HG02763 (cell line): ENCODE measurements around the gene SFMBT2.

Experiments
- ATAC-seq: cut with Tn5 transposase; IDR thresholded peaks from one replicate; pipeline ENCODE4 v1.9.1; 2021; ENCODE audit warnings: mild to moderate bottlenecking, moderate library complexity; ENCODE audit not compliant: unreplicated experiment

The SFMBT2 gene

DNA sequence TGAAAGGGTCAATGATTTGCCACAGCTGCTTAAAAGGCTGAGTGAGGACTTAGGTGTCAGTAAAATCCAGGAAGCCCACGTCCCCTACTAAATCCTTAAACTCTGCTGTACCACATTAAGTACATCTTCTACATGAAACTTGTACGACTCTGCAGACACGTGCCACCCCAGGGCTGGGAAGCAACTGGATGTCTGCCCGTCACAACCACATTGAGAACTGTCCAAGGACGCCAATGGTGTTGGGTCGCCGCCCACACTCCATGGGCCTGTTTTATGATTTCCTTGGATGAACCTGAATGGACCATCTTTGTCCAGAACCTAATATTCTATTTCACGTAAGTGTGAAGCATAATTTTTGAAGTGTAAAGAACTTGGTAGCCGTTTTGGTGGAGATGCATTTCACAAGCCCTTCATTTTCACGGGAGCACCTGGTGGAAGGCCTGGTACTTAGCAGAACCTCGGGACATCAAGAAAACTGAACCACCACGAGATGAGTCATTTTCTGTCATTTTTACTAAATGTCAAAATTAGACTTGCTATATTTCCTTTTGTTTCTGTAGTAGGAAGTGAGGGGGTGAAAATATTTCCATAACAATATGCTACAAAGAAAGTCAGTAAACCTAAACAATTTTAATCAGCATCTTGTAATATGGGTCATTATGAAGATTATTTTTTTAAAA, 134.9 kb downstream of the SFMBT2 start:
- ATAC-seq, result no peak

DNA sequence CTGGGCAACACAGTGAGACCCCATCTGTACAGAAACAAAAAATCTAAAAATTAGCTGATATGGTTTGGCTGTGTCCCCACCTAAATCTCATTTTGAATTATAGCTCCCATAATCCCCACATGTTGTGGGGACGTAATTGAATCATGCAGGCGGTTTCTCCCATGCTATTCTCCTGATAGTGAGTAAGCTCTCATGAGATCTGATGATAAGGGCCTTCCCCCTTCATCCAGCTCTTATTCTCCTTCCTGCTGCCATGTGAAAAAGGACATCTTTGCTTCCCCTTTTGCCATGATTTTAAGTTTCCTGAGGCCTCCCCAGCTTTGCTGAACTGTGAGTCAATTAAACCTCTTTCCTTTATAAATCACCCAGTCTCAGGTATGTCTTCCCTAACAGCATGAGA, 136.5 kb downstream of the SFMBT2 start:
- ATAC-seq, result no peak

DNA sequence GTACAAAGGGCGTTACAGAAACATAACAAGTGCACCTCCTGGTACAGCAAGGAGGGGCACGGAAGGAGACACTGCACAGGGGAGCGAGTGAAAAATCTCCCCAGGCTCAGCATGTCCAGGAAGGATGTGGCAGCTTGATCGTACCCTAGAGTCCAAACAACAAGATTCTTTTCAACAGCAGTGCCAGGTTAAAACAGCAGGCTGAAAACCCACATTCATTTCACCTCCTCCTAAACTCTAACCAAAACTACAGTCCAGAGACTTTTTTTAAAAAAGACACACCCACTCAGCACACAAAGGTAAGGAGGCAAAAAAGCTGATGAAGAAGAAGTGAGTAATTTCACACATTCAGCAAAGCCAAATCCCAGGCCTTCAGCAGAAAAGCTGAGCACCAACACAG, 138.8 kb downstream of the SFMBT2 start:
- ATAC-seq, result no peak

DNA sequence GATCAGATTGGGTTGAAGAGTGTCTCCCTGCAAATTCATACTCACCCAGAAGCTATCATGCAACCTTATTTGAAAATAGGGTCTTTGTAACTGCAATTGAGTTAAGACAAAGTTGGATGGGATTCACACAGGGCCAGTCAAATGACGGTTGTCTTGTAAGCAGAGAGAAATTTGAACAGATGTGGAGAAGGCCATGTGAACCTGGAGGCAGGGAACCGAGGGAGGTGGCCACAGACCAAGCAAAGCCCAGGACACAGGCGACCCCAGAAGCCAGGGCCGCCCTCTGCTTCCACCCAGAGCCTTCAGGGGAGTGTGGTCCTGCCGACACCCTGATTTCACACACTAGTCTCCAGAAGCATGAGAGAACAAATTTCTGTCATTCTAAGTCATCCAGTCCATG, 140.8 kb downstream of the SFMBT2 start:
- ATAC-seq, result no peak

DNA sequence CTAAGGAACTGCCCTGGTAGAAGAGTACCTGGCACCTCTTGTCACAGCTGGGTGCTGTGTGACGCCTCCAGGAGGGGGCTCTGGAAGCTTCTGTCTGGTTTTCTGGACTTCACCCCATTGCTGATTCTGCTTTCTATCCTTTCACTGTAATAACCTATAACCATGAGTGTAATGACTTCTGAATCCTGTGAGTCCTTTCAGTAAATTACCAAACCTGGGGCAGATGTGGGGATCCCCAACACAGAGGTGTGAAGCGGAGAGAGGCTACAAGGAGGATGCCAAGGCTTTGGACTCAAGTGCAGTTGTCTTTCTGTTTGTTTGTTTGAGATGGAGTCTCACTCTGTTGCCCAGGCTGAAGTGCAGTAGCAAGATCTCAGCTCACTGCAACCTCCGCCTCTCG, 143.7 kb downstream of the SFMBT2 start:
- ATAC-seq, result no peak

DNA sequence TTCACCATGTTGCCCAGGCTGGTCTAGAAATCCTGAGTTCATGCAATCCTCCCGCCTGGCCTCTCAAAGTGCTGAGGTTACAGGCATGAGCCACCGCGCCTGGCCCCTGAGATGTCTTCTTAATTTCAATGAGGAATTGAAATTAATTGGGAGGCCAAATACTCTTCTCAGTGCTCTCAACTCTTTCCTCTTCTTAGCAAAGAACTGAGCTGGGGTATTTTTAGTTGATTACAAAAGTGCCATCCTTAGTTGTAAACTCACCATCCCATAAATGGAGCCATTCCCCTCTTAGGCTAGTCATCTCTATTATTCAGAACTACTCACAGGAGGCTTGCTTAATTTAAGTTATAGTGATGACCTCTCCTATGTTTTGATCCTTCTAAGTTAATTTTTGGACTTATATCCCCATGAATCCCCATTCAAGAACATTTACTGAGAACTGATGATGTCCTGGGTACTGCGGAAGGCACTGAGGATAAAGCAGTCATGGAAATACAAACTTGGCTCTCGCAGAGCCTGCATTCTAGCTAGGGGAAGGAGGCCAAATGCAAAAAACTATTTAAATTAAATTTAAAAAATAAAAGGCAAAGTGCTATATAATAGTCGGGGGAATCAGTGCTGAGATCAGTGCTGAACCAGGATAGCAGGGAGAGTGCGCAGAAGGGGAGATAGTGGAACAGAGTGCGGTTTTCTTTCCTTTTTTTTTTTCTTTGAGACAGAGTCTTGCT, 145.3 kb downstream of the SFMBT2 start:
- no peak for ATAC-seq

DNA sequence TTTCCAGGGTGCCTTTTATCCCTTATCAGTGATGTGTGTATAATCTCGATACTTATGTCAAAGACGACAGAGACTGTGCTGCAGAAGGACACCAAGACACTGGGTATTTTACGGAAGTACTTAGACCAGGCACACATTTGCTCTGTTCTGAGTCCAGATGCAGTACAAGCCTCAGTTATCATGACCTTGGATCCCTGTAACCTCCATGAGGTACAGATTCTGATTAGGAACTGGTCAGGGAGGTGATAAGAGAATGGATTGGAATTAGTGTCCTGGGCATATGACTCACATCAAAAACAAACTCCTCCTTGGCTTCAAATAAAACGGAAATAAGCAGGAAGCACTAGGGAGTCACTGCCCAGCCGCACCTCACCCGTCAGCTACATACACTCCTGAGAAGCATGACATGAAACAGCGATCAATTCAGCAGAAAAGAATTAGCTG, 146.5 kb downstream of the SFMBT2 start:
- no peak for ATAC-seq

DNA sequence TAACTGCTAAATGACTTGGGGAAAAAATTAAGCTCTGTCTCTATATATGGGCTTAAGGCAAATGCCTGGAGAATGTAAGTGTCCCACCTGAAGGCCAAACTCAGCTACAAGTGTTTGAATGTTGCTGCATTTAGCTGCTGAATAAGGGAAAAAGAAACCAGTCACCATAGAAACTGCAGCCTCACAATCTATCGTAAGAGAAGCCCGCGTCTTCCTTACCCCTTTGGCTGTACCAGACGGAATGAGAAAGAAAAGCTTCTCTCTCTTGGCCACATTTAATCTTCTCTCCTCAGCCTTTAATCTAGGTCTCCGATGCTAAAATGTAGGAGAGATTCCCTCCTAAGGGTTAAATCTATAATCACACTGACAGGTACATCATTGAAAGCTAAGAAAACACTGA, 147.2 kb downstream of the SFMBT2 start:
- no peak for ATAC-seq

DNA sequence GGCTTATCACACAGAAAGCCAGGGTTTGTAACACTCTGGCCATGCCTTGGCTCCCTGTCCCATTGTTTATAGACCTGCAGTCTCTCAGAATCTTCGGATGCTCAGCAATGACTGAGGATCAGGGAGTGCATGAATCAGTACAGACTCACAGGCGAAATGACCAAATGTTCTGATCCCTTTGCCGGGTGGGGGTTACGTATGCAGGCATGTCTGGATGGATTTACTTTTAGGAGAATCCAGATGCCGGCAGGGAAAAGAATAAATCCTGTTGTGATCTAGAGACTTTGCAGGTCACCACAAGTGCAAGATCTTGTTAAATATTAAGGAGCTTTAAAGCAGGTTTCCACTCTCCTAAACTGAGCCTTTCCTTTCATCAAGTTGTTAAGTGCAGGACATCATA, 149.5 kb downstream of the SFMBT2 start:
- ATAC-seq, result no peak

DNA sequence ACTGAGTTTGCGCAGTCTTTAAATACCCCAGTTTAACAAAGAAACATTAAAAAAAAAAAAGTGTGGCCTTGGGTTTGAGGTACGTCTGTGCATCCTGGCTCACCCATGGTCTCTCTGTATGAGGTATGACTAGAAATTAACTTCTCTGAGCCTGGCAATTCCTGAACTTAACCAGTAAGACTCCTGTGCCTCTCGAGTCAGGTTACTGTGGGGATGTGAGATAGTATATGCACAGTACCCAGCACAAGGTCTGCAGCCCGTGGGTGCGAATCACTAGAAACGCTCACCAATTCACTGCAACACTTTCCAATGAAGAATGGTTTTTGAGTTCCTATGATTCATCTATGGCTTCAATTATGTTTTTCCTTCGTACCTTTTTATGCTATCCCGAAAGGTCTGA, 149.9 kb downstream of the SFMBT2 start:
- ATAC-seq, result no peak

DNA sequence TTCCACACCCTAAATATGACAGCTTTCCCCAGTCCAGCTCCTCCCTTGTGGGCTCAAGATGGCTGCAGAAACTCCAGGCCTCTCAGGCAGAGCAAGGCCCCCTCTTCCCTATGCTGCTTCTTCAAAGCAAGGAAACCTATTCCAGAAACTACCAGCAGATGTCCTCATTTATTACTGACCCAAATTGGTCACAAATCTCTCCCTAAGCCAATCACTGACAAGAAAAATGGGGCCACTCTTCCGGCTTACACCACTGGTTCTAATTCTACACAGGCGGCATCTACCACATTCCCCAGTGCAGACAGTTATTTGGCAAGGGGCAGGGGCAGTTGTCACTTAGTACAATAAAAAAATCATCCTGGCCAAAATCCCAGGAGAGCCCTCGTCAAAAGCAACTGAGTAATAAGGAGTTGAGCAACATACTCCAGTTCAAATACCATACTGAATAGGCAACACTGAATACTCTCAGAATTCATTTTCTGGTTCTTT, 150.4 kb downstream of the SFMBT2 start:
- peak; percentile 64 for ATAC-seq

DNA sequence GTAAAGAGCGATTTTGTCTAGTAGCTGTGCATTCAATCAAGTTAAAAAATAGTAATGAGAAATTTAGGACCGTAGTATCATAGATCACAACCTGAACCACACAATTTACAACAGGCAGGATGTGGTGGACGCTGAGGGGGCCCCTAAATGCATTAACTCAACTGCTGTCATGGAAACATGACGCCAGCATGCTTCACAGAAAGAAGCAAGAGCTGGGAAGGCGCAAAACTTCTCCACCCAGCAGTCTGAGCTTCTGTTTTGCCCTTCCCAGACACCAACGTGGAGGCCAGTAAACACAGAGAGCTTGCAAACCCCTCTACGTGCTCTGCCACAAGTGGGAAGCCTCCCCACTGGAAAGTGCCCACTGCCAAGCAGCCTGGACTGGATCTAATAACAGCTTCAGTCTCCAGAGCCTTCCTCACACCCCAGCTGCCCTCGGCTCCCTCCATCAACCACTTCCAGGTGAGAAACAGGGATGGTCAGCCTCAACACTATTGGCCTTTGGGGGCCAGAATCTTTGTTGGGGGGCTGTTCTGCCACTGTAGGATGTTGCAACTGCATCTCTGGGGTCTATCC, 151.8 kb downstream of the SFMBT2 start:
- ATAC-seq, result no peak

DNA sequence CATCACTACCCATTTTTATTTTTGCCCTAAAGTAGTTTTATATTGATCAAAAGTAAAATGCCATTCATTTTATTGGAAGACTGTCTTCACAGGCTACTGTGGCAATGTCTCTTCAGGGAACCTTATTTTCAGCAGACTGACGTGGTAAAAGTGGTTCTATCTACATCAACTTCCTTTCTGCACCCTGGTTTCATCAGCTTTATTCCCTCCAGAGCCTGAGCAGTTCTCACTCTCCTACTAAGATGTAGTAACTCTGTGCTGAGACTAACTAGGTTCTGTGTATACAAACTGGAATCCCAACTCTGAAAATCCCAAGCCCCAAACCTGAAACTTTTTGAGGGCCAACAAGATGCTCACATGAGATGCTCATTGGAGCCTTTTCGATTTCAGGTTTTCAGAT, 155.3 kb downstream of the SFMBT2 start:
- no peak for ATAC-seq

DNA sequence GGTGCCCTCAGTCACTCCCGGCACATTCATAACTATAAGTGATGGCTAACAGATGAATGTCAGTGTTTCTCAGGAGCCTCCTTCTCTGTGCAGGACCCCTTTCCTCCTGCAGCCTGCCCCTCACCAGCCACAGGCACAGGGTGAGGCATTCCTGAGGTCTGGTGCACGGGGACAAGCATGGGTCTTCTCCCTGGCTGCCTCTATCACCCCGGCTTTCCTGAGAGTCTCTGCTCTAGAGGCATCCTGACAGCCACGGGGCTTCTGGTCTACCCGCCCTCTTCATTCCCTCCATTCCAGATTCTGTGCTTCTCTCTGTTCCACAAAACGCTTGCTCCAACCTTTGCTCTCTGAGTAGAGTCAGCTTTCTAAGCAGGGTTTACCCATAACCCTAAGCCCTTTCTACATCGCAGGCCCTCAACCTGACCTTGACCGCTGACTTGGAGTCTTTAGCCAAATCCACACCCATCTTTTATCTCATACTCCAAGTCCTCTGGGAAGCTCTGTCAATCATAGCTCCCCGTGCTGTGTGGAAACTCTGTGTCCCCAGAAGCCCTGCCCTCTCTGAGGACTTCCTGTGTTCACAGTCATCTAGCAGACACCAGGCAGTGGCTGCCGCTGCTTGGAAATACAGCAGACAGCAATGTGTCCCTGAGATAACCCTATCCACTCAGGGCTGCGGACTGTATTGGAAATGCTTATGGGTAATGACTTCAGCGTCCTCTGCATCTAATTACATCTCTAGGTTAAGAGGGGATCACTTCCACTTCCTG, 159.0 kb downstream of the SFMBT2 start:
- ATAC-seq, result no peak

DNA sequence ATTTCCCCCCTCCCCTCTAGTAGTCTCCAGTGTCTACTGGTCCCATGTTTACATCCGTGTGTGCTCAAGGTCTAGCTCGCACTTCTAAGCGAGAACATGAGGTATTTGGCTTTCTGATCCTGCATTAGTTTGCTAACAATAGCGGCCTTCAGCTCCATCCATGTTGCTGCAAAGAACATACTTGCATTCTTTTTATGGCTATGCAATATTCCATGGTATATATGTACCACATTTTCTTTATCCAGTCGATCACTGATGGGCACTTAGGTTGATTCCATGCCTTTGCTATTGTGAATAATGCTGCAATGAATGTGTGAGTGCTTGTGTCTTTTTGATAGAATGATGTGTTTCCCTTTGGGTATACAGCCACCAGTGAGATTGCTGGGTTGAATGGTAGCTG, 160.6 kb downstream of the SFMBT2 start:
- no peak for ATAC-seq

DNA sequence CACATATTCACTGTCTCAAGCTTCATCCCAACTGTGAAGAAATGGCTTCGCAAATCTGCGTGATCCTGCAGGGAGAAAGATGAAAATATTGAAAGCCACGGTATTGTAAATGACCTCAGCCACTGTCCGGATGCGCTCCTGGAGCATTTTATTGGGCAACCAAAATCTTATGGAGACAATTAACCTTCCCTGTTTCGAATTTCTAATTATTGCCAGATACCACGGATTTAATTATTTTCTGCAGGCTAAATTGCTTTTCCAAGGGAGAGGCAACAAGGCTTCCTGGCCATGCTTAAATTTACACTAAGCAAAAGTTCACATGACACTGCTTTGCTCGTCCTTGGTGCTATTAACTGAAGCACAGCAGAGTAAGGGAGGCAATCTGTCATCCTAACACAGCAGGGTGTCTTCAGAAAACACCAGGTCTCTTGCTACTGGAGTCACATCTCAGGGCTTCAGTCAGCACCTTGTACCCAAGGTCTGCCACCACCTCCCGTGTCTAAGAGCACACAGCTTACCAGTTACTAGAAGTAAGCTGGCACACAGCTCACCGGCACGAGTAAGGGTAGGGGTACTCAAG, 162.2 kb downstream of the SFMBT2 start:
- no peak for ATAC-seq

DNA sequence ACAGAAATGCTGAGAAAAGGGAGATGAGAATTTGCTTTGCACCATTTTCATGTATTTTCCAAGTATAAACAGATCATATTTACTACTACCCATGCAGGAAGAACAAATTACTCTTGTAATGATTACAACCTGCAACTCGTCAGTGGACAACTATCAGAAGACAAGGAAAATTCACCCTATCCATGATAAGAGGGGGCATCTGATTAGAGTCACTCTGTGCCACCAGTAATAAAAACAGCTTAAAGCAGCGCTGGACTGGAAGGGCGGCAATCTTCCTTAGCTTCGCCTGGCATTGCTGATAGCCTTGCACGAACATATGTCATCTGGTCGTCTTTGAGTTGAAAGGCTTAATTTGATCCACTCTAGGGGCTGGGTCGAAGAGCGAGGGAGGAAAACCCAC, 162.7 kb downstream of the SFMBT2 start:
- no peak for ATAC-seq

DNA sequence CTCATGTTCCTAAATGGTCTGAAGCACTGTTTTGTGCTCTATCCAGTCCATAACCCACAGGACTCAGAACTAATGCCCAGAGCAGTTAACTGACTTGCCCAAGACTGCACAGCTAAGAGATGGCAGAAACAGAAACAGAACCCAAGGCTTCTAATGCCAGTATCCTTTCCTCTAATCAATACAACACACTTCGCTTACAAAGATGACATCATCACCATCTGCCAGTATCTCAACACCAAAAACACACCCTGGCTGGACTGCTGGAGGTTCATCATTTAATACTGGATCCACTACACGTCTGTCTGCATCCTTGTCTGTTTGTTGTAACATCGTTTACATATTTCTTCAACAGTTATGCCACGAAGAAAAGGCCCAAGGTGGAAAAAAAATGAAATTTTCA, 165.3 kb downstream of the SFMBT2 start:
- ATAC-seq, result no peak

DNA sequence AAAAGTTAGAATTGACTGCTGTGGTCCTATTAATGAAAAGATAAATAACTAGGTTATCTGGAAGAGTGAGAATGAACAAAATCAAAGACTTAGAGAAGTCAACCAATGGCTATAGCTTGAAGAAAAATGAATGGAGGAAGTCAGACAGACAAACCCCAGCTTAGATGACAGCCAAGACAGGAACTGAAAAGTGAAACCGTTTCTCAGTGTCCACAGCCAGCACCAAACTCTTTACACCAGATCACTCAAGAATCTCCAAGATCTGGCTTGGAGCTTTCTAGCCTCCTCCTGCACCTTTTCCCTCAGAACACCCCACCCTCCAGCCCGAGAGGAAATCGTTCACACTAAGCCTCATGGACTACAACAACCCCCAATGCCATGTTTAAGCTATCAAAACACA, 167.0 kb downstream of the SFMBT2 start:
- ATAC-seq, result peak; percentile 64

DNA sequence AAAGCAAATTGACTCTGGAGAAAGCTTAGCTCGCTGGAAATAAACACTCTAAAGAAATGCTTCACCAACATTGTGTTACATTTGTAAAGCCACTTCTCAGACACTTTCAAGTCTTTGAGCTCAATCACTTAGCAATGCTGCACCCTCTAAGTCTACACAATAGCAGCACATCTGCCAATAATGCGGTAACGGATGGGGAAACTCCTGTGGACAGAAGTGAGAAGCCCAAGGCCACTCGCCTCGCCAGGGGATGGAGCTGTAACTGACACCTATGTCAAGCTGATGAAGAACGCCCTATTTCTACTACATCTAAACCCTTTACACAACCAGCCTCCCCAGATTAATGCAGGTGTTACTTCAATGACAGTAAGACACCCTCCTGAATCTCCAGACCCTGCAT, 167.7 kb downstream of the SFMBT2 start:
- no peak for ATAC-seq
